GM12878 (cell line): Measurements from ENCODE around the gene DCAF6. TPM values are rescaled to one million over a fixed set of nuclear protein-coding genes. Genes with fewer than 3 reads are reported as not detected.

ENCODE experiments used
- ATAC-seq: fragments of 200-7000 bp; cut with Tn5 transposase; 3 replicates; pipeline ENCODE4 v1.9.1; 2020; ENCODE audit warnings: mild to moderate bottlenecking, moderate library complexity
- BruUV-seq: library from RNA; stranded (reverse); fragments of 400-500 nt; replicated peaks from 2 replicates; lab custom pipeline; 2021; lab: Mats Ljungman, UMichigan
- CTCF ChIA-PET: fragments of 300-600 bp; sonication (Branson Sonifier 250); formaldehyde crosslinking; extraction: SDS; loops from one replicate; lab custom pipeline; 2021; ENCODE audit warnings: inconsistent platforms; lab: Yijun Ruan, JAX
- POLR2A ChIA-PET: fragments of 350-600 bp; formaldehyde crosslinking; extraction: SDS; loops from one replicate; lab custom pipeline; 2021; ENCODE audit warnings: inconsistent platforms; lab: Charles Lee
- RAD21 ChIA-PET: fragments of 300-600 bp; sonication (Branson Sonifier 250); formaldehyde crosslinking; loops from one replicate; lab custom pipeline; 2023; ENCODE audit warnings: antibody characterized with exemption; ENCODE audit not compliant: unreplicated experiment; lab: Charles Lee
- SMC1A ChIA-PET: fragments of 300-600 bp; sonication (Branson Sonifier 250); formaldehyde crosslinking; loops from one replicate; lab custom pipeline; 2023; ENCODE audit not compliant: unreplicated experiment, uncharacterized antibody; lab: Charles Lee
- DNase-seq: peaks from one replicate; pipeline ENCODE4 v3.0.0-alpha.2; 2011; ENCODE audit warnings: low read depth, low spot score
- FAIRE-seq: peaks from 3 replicates; lab custom pipeline; 2011; peaks lifted over from hg19 to GRCh38; lab: Jason Lieb, UNC
- H2AFZ ChIP-seq: 2 replicates; pipeline ENCODE4 v1.6.0; 2011; ENCODE audit warnings: low read depth, low read length, control low read depth; ENCODE audit not compliant: control insufficient read depth
- H3K27ac ChIP-seq: 2 replicates; pipeline ENCODE4 v1.5.1; 2011; ENCODE audit warnings: control low read depth; ENCODE audit not compliant: control insufficient read depth, insufficient read depth
- H3K27me3 ChIP-seq, 2 experiments: replicated peaks in 1 of 2; 2 replicates each; pipeline versions ENCODE4 v1.6.0 to v1.6.1; 2011; ENCODE audit warnings: low read length in 1 of 2; ENCODE audit not compliant: control insufficient read depth in 2 of 2, insufficient read depth in 2 of 2
- H3K36me3 ChIP-seq, 2 experiments: 2 replicates each; pipeline ENCODE4 v1.5.1; 2011; ENCODE audit warnings: low read length in 1 of 2; ENCODE audit not compliant: control insufficient read depth in 2 of 2, insufficient read depth in 2 of 2
- H3K4me1 ChIP-seq: 2 replicates; pipeline ENCODE4 v1.6.1; 2011; ENCODE audit warnings: mild to moderate bottlenecking, low read length, moderate library complexity, mixed read lengths; ENCODE audit not compliant: control insufficient read depth, insufficient read depth
- H3K4me2 ChIP-seq: 2 replicates; pipeline ENCODE4 v1.6.0; 2011; ENCODE audit warnings: control low read depth; ENCODE audit not compliant: control insufficient read depth, insufficient read depth
- H3K4me3 ChIP-seq: fragments of 200-600 bp; sonication (generic); 2 replicates; pipeline ENCODE4 v1.5.1; 2016
- H3K79me2 ChIP-seq: 2 replicates; pipeline ENCODE4 v1.6.0; 2011; ENCODE audit warnings: low read length; ENCODE audit not compliant: control insufficient read depth, insufficient read depth
- H3K9ac ChIP-seq: 2 replicates; pipeline ENCODE4 v1.8.0; 2011; ENCODE audit warnings: low read length, control low read depth, mixed read lengths; ENCODE audit not compliant: control insufficient read depth, insufficient read depth
- H3K9me3 ChIP-seq: replicated peaks from 3 replicates; pipeline ENCODE4 v1.5.1; 2011; ENCODE audit warnings: mild to moderate bottlenecking, low read length; ENCODE audit not compliant: control insufficient read depth, insufficient read depth
- H4K20me1 ChIP-seq: 2 replicates; pipeline ENCODE4 v1.6.0; 2011; ENCODE audit not compliant: control insufficient read depth, insufficient read depth
- FOS ChIP-seq: IDR thresholded peaks from 3 replicates; pipeline ENCODE4 v1.6.1; 2011; ENCODE audit warnings: borderline replicate concordance; ENCODE audit not compliant: insufficient read length; ENCODE audit errors: extremely low read depth
- MXI1 ChIP-seq: fragments of 150-350 bp; IDR thresholded peaks from 2 replicates; pipeline ENCODE4 v1.6.1; 2011; ENCODE audit warnings: low read depth, mild to moderate bottlenecking, inconsistent platforms, low read length, improper control_type of control experiment
- SMC3 ChIP-seq: IDR thresholded peaks from 2 replicates; pipeline ENCODE4 v1.6.1; 2011; ENCODE audit warnings: low read length, improper control_type of control experiment, borderline replicate concordance
- SPI1 ChIP-seq: IDR thresholded peaks from 2 replicates; pipeline ENCODE4 v1.6.1; 2011; ENCODE audit warnings: low read depth, mild to moderate bottlenecking, low read length, moderate library complexity, borderline replicate concordance; ENCODE audit not compliant: insufficient read depth
- TARDBP ChIP-seq: IDR thresholded peaks from 2 replicates; pipeline ENCODE4 v1.6.1; 2016; ENCODE audit warnings: borderline replicate concordance
- ZBTB33 ChIP-seq: fragments of 450-650 bp; IDR thresholded peaks from 2 replicates; pipeline ENCODE4 v1.6.1; 2017; ENCODE audit warnings: mild to moderate bottlenecking
- ZNF592 ChIP-seq: fragments of 450-650 bp; IDR thresholded peaks from 2 replicates; pipeline ENCODE4 v1.6.1; 2017; ENCODE audit warnings: mild to moderate bottlenecking, moderate library complexity
- WGBS: methylation state at CpG from one replicate; pipeline ENCODE4 v1.1.6; 2016; ENCODE audit warnings: low lambda C conversion rate; ENCODE audit not compliant: insufficient replicate concordance, insufficient coverage; ENCODE audit errors: missing lambda C conversion rate; 5-methylcytosine and 5-hydroxymethylcytosine counted together
- in situ Hi-C: fragments of 300-500 bp; cut with MboI; formaldehyde crosslinking; loops from 9 replicates; pipeline ENCODE4 v1.14.3; 2018; ENCODE audit warnings: mixed read lengths
- intact Hi-C: fragments of 100-400 bp; cut with micrococcal nuclease; formaldehyde crosslinking; loops from one replicate; pipeline ENCODE4 v1.14.2; 2022; ENCODE audit not compliant: unreplicated experiment
- polyA plus RNA-seq, 11 experiments: library from polyadenylated mRNA; depleted of rRNA in 4 of 11; unstranded in 6 of 11; stranded (reverse) in 5 of 11; fragments of >200 nt; fragmentation: Nextera tagmentation in 4 of 11; fragmentation: Illumina TruSeq in 1 of 11; extraction: Ambion mirVana in 4 of 11; extraction: Trizol in 1 of 11; gene quantifications; 1 replicate in 1 of 11; 2 replicates in 10 of 11; pipeline versions ENCODE4 v1.2.1 to v1.2.3, GENCODE V29; 2011 to 2016; ENCODE audit warnings: inconsistent platforms in 2 of 11, missing spikeins in 2 of 11, low read depth in 1 of 11
- total RNA-seq, 4 experiments: library from RNA; depleted of rRNA in 3 of 4; stranded (reverse); fragments of >200 nt in 3 of 4; fragmentation: Illumina TruSeq in 1 of 4; extraction: Trizol in 1 of 4; gene quantifications; 2 replicates each; pipeline versions ENCODE4 v1.2.1 to v1.2.3, GENCODE V29; 2013 to 2021
- TF ChIP-seq, protein P1 (sequence below): IDR thresholded peaks from 2 replicates; pipeline ENCODE4 v1.6.1; 2011; ENCODE audit warnings: mild to moderate bottlenecking, low read depth, low read length, moderate library complexity; ENCODE audit not compliant: insufficient replicate concordance

The DCAF6 gene
- total and polyA plus RNA-seq, 10 of the 15 experiments (the other 5 are each of a cell fraction or from before 2014, with no cell fraction given), result 11.4 to 62.7 (median 33.0) TPM

- Histone ChIP-seq H3K4me2 (no peak overlapping the region), H3K27ac (no peak overlapping the region), H3K36me3 (no peaks in the 10 kb centered on the region), H2AFZ (no peak overlapping the region), H3K27me3 (0 out of 4 replicates have a peak, but pooled peaks cover 0 to 2% of the 10 kb centered on the region in 2 experiments), H3K9ac (no peak overlapping the region), H3K4me3 (no peak overlapping the region), H4K20me1 (no peaks in the 10 kb centered on the region), H3K9me3 (peaks cover 5% of the 10 kb centered on the region; the same call in 1 of the 3 replicates), H3K79me2 (no peaks in the 10 kb centered on the region), H3K4me1 (no peaks in the 10 kb centered on the region)
- CTCF ChIA-PET, result interaction anchor here (0.6 kb wide), 1 partner anchor 670 kb away, joined by 3 read pairs; no protein-coding TSS in a partner anchor
- 41% methylated on average over 6 of the region's 6 CpGs for WGBS
- TF ChIP-seq FOS, result no peak
- TF ChIP-seq, protein P1, sequence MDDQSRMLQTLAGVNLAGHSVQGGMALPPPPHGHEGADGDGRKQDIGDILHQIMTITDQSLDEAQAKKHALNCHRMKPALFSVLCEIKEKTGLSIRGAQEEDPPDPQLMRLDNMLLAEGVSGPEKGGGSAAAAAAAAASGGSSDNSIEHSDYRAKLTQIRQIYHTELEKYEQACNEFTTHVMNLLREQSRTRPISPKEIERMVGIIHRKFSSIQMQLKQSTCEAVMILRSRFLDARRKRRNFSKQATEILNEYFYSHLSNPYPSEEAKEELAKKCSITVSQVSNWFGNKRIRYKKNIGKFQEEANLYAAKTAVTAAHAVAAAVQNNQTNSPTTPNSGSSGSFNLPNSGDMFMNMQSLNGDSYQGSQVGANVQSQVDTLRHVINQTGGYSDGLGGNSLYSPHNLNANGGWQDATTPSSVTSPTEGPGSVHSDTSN, result no peak
- TF ChIP-seq MXI1, result no peak
- no peak for FAIRE-seq
- BruUV-seq, result no TSS peak
- RAD21 ChIA-PET, result interaction anchor here (2.4 kb wide), 1 partner anchor 32 kb away, joined by 8 read pairs; no protein-coding TSS in a partner anchor
- SMC1A ChIA-PET, result interaction anchor here (0.8 to 1.1 kb wide), 2 partner anchors 9 to 33 kb away, joined by 3 read pairs; no protein-coding TSS in a partner anchor
- intact Hi-C loops (no loop called here), in situ Hi-C loops (no loop called here)
- no peak for DNase-seq
- no peak for ATAC-seq
- POLR2A ChIA-PET, result no interaction called here
These were observed 178.4 kb downstream of the DCAF6 start for GRCh38 chr1:168114845-168115244.

GRCh38 chr1:168116327-168116799 lies 179.9 kb downstream of the DCAF6 start:
- Histone ChIP-seq H3K27me3 (peaks cover 0 to 2% of the 10 kb centered on the region in 2 experiments; a peak in 1 of 4 replicates), H3K27ac (no peak overlapping the region), H4K20me1 (no peaks in the 10 kb centered on the region), H3K79me2 (no peaks in the 10 kb centered on the region), H3K9me3 (peaks cover 5% of the 10 kb centered on the region; the same call in 1 of the 3 replicates), H3K4me3 (no peak overlapping the region), H3K9ac (no peak overlapping the region), H3K4me2 (no peak overlapping the region), H3K36me3 (no peaks in the 10 kb centered on the region), H2AFZ (no peak overlapping the region), H3K4me1 (no peaks in the 10 kb centered on the region)
- ChIA-PET POLR2A (interaction anchor here (0.7 to 1.0 kb wide), 2 partner anchors 19 to 69 kb away, joined by 3 to 4 read pairs; no protein-coding TSS in a partner anchor), SMC1A (interaction anchor here (1.0 kb wide), 1 partner anchor 28 kb away, joined by 3 read pairs; no protein-coding TSS in a partner anchor), CTCF (interaction anchor here (0.6 to 1.5 kb wide), 3 partner anchors 18 to 61 kb away, joined by 3 to 4 read pairs (median 4); no protein-coding TSS in a partner anchor), RAD21 (no interaction called here)
- no peak for FAIRE-seq
- intact Hi-C loops (no loop called here), in situ Hi-C loops (no loop called here)
- DNase-seq, result no peak
- ATAC-seq, result no peak
- WGBS, result 29% methylated on average over 6 of the region's 6 CpGs
- no TSS peak for BruUV-seq
- TF ChIP-seq TARDBP (no peak), ZNF592 (no peak), ZBTB33 (no peak), SMC3 (no peak), SPI1 (no peak)
